Measurements from ENCODE around the gene DNAH6.

- TF ChIP-seq, protein P1, sequence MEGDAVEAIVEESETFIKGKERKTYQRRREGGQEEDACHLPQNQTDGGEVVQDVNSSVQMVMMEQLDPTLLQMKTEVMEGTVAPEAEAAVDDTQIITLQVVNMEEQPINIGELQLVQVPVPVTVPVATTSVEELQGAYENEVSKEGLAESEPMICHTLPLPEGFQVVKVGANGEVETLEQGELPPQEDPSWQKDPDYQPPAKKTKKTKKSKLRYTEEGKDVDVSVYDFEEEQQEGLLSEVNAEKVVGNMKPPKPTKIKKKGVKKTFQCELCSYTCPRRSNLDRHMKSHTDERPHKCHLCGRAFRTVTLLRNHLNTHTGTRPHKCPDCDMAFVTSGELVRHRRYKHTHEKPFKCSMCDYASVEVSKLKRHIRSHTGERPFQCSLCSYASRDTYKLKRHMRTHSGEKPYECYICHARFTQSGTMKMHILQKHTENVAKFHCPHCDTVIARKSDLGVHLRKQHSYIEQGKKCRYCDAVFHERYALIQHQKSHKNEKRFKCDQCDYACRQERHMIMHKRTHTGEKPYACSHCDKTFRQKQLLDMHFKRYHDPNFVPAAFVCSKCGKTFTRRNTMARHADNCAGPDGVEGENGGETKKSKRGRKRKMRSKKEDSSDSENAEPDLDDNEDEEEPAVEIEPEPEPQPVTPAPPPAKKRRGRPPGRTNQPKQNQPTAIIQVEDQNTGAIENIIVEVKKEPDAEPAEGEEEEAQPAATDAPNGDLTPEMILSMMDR (IDR thresholded peaks at IDR 0.05), result no peak
- TF ChIP-seq POLR2A (IDR thresholded peaks at IDR 0.05), result no peak
These were observed 136.1 kb downstream of the DNAH6 start for GRCh38 chr2:84652431-84652830.

All from right lobe of liver (tissue), 4 donors.